ENCODE measurements around the gene MUC20.
"Not testable (repeated sequence)": the region's sequence is repeated elsewhere in the genome, so short reads cannot be mapped to it uniquely, and the experiment has no call there.

Gene MUC20

GRCh38 chr3:195687209-195687760 lies 33.5 kb upstream of the MUC20 start:
- not testable (repeated sequence) for H3K4me3 ChIP-seq (ENCODE audit: low read length); H3K27me3 ChIP-seq (replicated peaks; ENCODE audit: control insufficient read depth, insufficient read depth, low read length); H3K9me3 ChIP-seq (ENCODE audit: control insufficient read depth, low read length); DNase-seq (ENCODE audit: low read depth); H3K9ac ChIP-seq (ENCODE audit: low read length); H3K4me1 ChIP-seq (ENCODE audit: control insufficient read depth, insufficient read depth, low read length)
- H3K36me3 ChIP-seq (ENCODE audit: control insufficient read depth, insufficient read depth, low read length, severe bottlenecking) = peaks cover 47% of the 10 kb centered on the region

DNA sequence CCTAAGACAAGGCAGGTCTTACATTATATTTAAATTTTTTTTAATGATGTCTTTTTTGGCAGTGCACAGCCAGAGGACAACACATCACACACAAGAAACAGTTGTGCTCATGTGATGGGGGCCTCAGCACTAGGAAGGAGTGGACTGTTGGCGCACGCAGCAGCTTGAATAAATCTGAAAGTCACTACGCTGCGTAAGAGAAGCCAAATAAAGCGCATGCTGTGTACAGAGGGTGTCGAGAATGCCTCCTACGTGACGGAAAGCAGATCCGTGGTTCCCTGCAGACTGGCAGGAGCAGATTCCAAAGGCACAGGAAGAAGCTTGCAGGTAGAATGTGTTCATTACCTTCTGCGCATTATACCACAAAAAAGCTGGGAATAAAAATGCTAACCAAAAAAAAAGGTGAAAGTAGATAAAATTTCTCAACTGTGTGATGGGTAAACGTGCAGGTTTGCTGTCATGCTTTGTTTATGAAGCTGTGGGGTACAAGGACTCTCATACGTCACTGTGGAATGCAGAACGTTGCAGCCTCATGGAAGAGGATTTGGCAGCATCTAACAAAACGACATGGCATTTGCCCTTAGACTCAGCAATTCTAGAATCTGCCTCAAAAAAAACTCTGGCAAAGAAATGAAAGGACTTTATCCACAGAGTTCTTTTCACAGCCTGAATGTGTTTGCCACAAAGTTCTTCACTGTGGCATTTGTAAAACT lies 32.2 kb upstream of the MUC20 start:
- not testable (repeated sequence) for H3K9ac ChIP-seq (ENCODE audit: low read length); H3K9me3 ChIP-seq (ENCODE audit: control insufficient read depth, low read length); H3K4me3 ChIP-seq (ENCODE audit: low read length); H3K4me1 ChIP-seq (ENCODE audit: control insufficient read depth, insufficient read depth, low read length); DNase-seq (ENCODE audit: low read depth); H3K27me3 ChIP-seq (replicated peaks; ENCODE audit: control insufficient read depth, insufficient read depth, low read length)
- peaks cover 54% of the 10 kb centered on the region for H3K36me3 ChIP-seq (ENCODE audit: control insufficient read depth, insufficient read depth, low read length, severe bottlenecking)

GRCh38 chr3:195689184-195690070 lies 31.4 kb upstream of the MUC20 start:
- not testable (repeated sequence) for H3K4me1 ChIP-seq (ENCODE audit: control insufficient read depth, insufficient read depth, low read length); H3K4me3 ChIP-seq (ENCODE audit: low read length); H3K27me3 ChIP-seq (replicated peaks; ENCODE audit: control insufficient read depth, insufficient read depth, low read length); H3K9ac ChIP-seq (ENCODE audit: low read length); DNase-seq (ENCODE audit: low read depth); H3K9me3 ChIP-seq (ENCODE audit: control insufficient read depth, low read length)
- peaks cover 54% of the 10 kb centered on the region for H3K36me3 ChIP-seq (ENCODE audit: control insufficient read depth, insufficient read depth, low read length, severe bottlenecking)

GRCh38 chr3:195690951-195691350 lies 29.8 kb upstream of the MUC20 start:
- no peak overlapping the region for H3K9ac ChIP-seq (ENCODE audit: low read length)
- no peaks in the 10 kb centered on the region for H3K9me3 ChIP-seq (ENCODE audit: control insufficient read depth, low read length)
- DNase-seq (ENCODE audit: low read depth) = no peak
- H3K27me3 ChIP-seq (replicated peaks; ENCODE audit: control insufficient read depth, insufficient read depth, low read length) = no peaks in the 10 kb centered on the region
- peaks cover 52% of the 10 kb centered on the region for H3K36me3 ChIP-seq (ENCODE audit: control insufficient read depth, insufficient read depth, low read length, severe bottlenecking)
- peaks cover 7% of the 10 kb centered on the region for H3K4me1 ChIP-seq (ENCODE audit: control insufficient read depth, insufficient read depth, low read length)
- no peak overlapping the region for H3K4me3 ChIP-seq (ENCODE audit: low read length)

DNA sequence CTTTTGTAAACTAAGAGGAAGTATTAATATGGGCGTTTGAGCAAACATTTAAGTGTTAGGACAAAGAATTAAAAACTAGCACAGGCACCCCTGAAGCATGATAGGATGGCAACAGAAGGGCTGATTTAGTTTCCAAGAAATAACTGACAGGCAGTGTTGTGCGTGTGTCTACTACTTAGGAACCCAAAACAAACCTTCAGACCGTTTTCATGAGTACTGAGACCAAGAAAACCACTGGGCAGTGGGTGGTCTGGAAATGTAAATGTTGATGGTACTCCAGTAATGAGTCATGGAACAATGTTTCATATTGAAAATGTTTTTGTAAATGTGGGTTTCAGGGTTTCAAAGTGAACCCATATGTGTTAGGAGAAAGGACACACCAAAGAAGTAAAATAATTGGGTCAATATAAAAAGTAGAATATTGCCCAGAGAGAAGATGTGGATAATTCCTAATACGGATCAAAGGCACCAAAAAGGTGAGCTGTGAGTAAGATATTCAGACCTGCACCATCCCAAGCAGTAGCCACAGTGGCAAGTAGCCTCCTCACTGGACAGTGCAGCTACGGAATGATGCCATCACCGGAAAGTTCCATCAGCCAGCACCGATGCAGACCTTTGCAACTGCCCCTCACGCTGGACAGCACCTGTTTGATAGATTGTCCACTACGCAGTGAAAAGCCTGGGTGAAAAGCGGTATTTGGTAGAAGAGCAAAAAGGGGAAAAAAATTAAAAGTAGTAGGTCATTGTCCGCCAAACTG lies 29.0 kb upstream of the MUC20 start:
- H3K36me3 ChIP-seq (ENCODE audit: control insufficient read depth, insufficient read depth, low read length, severe bottlenecking) = peaks cover 45% of the 10 kb centered on the region
- H3K27me3 ChIP-seq (replicated peaks; ENCODE audit: control insufficient read depth, insufficient read depth, low read length); H3K9me3 ChIP-seq (ENCODE audit: control insufficient read depth, low read length); H3K4me1 ChIP-seq (ENCODE audit: control insufficient read depth, insufficient read depth, low read length); DNase-seq (ENCODE audit: low read depth); H3K4me3 ChIP-seq (ENCODE audit: low read length); H3K9ac ChIP-seq (ENCODE audit: low read length): not testable (repeated sequence)

- Histone ChIP-seq H3K27me3 (replicated peaks; ENCODE audit: control insufficient read depth, insufficient read depth, low read length) (no peaks in the 10 kb centered on the region), H3K36me3 (ENCODE audit: control insufficient read depth, insufficient read depth, low read length, severe bottlenecking) (peaks cover 45% of the 10 kb centered on the region), H3K4me1 (ENCODE audit: control insufficient read depth, insufficient read depth, low read length) (peaks cover 9% of the 10 kb centered on the region), H3K9ac (ENCODE audit: low read length) (no peak overlapping the region), H3K9me3 (ENCODE audit: control insufficient read depth, low read length) (no peaks in the 10 kb centered on the region), H3K4me3 (ENCODE audit: low read length) (no peak overlapping the region)
- no peak for DNase-seq (ENCODE audit: low read depth)
Measured at GRCh38 chr3:195692354-195692685, 28.5 kb upstream of the MUC20 start.

DNA sequence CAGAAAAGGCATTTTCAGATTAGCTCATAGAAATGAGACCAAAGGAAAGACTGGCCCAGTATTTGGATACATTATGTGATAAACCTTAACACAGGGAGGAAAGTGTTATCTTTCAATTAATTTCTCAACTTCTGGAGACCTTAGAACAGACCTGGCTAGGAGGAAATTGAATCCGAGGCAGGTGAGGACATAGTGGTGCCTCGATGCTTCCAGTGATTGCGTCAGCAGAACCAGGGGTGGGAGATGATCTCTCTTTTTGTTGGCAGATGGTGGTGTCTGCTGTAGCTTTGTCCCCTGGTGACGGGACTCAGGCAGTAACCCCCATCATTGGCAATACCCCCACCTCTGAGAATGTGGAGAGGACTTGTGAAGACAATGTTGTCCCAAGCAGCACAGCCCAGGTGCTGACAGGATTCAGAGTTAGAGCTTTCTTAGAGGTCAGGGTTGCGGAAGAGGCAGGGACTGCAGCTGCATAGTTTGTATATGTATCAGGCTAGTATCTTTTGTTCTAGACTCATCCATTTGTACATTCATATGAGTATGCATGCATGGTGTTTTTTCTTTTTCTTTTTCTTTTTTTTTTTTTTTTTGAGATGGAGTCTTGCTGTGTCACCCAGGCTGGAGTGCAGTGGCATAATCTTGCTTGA lies 27.9 kb upstream of the MUC20 start:
- H3K9me3 ChIP-seq (ENCODE audit: control insufficient read depth, low read length) = no peaks in the 10 kb centered on the region
- no peak overlapping the region for H3K9ac ChIP-seq (ENCODE audit: low read length)
- peaks cover 45% of the 10 kb centered on the region for H3K36me3 ChIP-seq (ENCODE audit: control insufficient read depth, insufficient read depth, low read length, severe bottlenecking)
- DNase-seq (ENCODE audit: low read depth) = no peak
- no peak overlapping the region for H3K4me3 ChIP-seq (ENCODE audit: low read length)
- peaks cover 14% of the 10 kb centered on the region for H3K4me1 ChIP-seq (ENCODE audit: control insufficient read depth, insufficient read depth, low read length)
- H3K27me3 ChIP-seq (replicated peaks; ENCODE audit: control insufficient read depth, insufficient read depth, low read length) = no peaks in the 10 kb centered on the region

- peaks cover 45% of the 10 kb centered on the region for H3K36me3 ChIP-seq (ENCODE audit: control insufficient read depth, insufficient read depth, low read length, severe bottlenecking)
Measured at GRCh38 chr3:195693428-195694216, 27.2 kb upstream of the MUC20 start.

GRCh38 chr3:195694217-195695076 lies 26.3 kb upstream of the MUC20 start:
- not testable (repeated sequence) for DNase-seq (ENCODE audit: low read depth); H3K4me3 ChIP-seq (ENCODE audit: low read length); H3K9ac ChIP-seq (ENCODE audit: low read length); H3K9me3 ChIP-seq (ENCODE audit: control insufficient read depth, low read length); H3K27me3 ChIP-seq (replicated peaks; ENCODE audit: control insufficient read depth, insufficient read depth, low read length)
- Histone ChIP-seq H3K36me3 (ENCODE audit: control insufficient read depth, insufficient read depth, low read length, severe bottlenecking) (peaks cover 44% of the 10 kb centered on the region), H3K4me1 (ENCODE audit: control insufficient read depth, insufficient read depth, low read length) (peaks cover 20% of the 10 kb centered on the region)

More at GRCh38 chr3:195693428-195694216, 27.2 kb upstream of the MUC20 start:
- no peaks in the 10 kb centered on the region for H3K27me3 ChIP-seq (replicated peaks; ENCODE audit: control insufficient read depth, insufficient read depth, low read length)
- DNase-seq (ENCODE audit: low read depth) = no peak
- H3K4me1 ChIP-seq (ENCODE audit: control insufficient read depth, insufficient read depth, low read length) = peaks cover 22% of the 10 kb centered on the region
- no peak overlapping the region for H3K4me3 ChIP-seq (ENCODE audit: low read length)
- no peaks in the 10 kb centered on the region for H3K9me3 ChIP-seq (ENCODE audit: control insufficient read depth, low read length)
- H3K9ac ChIP-seq (ENCODE audit: low read length) = no peak overlapping the region
